Neural cell (in vitro differentiated cells): Measurements from ENCODE around the gene SLC25A39. TPM values are rescaled to one million over a fixed set of nuclear protein-coding genes. Genes with fewer than 3 reads are reported as not detected.

ENCODE experiments used
- H2AFZ ChIP-seq: fragments of 200-600, 300-800 bp; sonication (generic), shearing (Covaris generic); 2 replicates; pipeline ENCODE4 v1.6.0; 2014; ENCODE audit warnings: low read depth, mild to moderate bottlenecking, antibody characterized with exemption, low read length, moderate library complexity
- H3F3A ChIP-seq: fragments of 200-600 bp; shearing (Covaris generic); 2 replicates; pipeline ENCODE4 v1.6.1; 2016; ENCODE audit warnings: mild to moderate bottlenecking, moderate library complexity, mixed read lengths, antibody characterized with exemption, low read length; ENCODE audit not compliant: insufficient read depth, poor library complexity, severe bottlenecking
- H3K27ac ChIP-seq: fragments of 200-600, 300-800 bp; sonication (generic), shearing (Covaris generic); 2 replicates; pipeline ENCODE4 v1.5.1; 2014; ENCODE audit warnings: mild to moderate bottlenecking, low read length, moderate library complexity
- H3K27me3 ChIP-seq: fragments of 300-800, 200-600 bp; sonication (generic), shearing (Covaris generic); 2 replicates; pipeline ENCODE4 v1.6.0; 2014; ENCODE audit warnings: mild to moderate bottlenecking, low read depth, low read length, moderate library complexity; ENCODE audit not compliant: insufficient read depth
- H3K36me3 ChIP-seq: fragments of 300-800, 200-600 bp; sonication (generic), shearing (Covaris generic); 2 replicates; pipeline ENCODE4 v1.5.1; 2014; ENCODE audit warnings: mild to moderate bottlenecking, antibody characterized with exemption, low read length, moderate library complexity; ENCODE audit not compliant: insufficient read depth
- H3K4me2 ChIP-seq: fragments of 300-800, 200-600 bp; sonication (generic), shearing (Covaris generic); 2 replicates; pipeline ENCODE4 v1.6.0; 2014; ENCODE audit warnings: mild to moderate bottlenecking, low read length
- H3K4me3 ChIP-seq: fragments of 300-800, 200-600 bp; sonication (generic), shearing (Covaris generic); 2 replicates; pipeline ENCODE4 v1.5.1; 2014; ENCODE audit warnings: mild to moderate bottlenecking, low read length, moderate library complexity
- H3K79me2 ChIP-seq: fragments of 200-600 bp; shearing (Covaris generic); replicated peaks from 2 replicates; pipeline ENCODE4 v1.6.0; 2014; ENCODE audit warnings: mild to moderate bottlenecking, low read length, moderate library complexity; ENCODE audit not compliant: insufficient read depth
- H3K9ac ChIP-seq: fragments of 300-800, 200-600 bp; sonication (generic), shearing (Covaris generic); 2 replicates; pipeline ENCODE4 v1.6.1; 2016; ENCODE audit warnings: mild to moderate bottlenecking, low read length, mixed read lengths
- H3K9me2 ChIP-seq: fragments of 200-600 bp; shearing (Covaris generic); 2 replicates; pipeline ENCODE4 v1.6.1; 2016; ENCODE audit warnings: mild to moderate bottlenecking, low read length, mixed read lengths; ENCODE audit not compliant: insufficient read depth
- H3K9me3 ChIP-seq: fragments of 200-600, 300-800 bp; sonication (generic), shearing (Covaris generic); 2 replicates; pipeline ENCODE4 v1.6.1; 2016; ENCODE audit warnings: mild to moderate bottlenecking, mixed run types, low read length, moderate library complexity, mixed read lengths
- H4K20me1 ChIP-seq: fragments of 200-600 bp; shearing (Covaris generic); 2 replicates; pipeline ENCODE4 v1.6.1; 2016; ENCODE audit warnings: mild to moderate bottlenecking, mixed run types; ENCODE audit not compliant: insufficient read depth
- EP300 ChIP-seq: fragments of 450-650 bp; conservative IDR thresholded peaks from 2 replicates; pipeline ENCODE4 v1.6.1; 2014; ENCODE audit warnings: antibody characterized with exemption, mild to moderate bottlenecking, moderate library complexity; ENCODE audit not compliant: poor library complexity, severe bottlenecking
- EZH2 ChIP-seq: fragments of 200-600, 300-800 bp; shearing (Covaris generic), sonication (generic); IDR thresholded peaks from 2 replicates; pipeline ENCODE4 v1.6.1; 2014; ENCODE audit warnings: antibody characterized with exemption, low read length, borderline replicate concordance, mild to moderate bottlenecking; ENCODE audit not compliant: insufficient read depth, poor library complexity, severe bottlenecking
- MXI1 ChIP-seq: fragments of 450-650 bp; conservative IDR thresholded peaks from 2 replicates; pipeline ENCODE4 v1.6.1; 2014; ENCODE audit warnings: antibody characterized with exemption, mild to moderate bottlenecking; ENCODE audit not compliant: poor library complexity, severe bottlenecking
- POLR2AphosphoS5 ChIP-seq: IDR thresholded peaks from 2 replicates; pipeline ENCODE4 v1.6.1; 2012
- RAD21 ChIP-seq: fragments of 450-650 bp; conservative IDR thresholded peaks from 2 replicates; pipeline ENCODE4 v1.6.1; 2014; ENCODE audit warnings: antibody characterized with exemption, mild to moderate bottlenecking, moderate library complexity
- SMC3 ChIP-seq: fragments of 450-650 bp; conservative IDR thresholded peaks from 2 replicates; pipeline ENCODE4 v1.6.1; 2014; ENCODE audit warnings: antibody characterized with exemption, mild to moderate bottlenecking, moderate library complexity; ENCODE audit not compliant: poor library complexity
- TAF1 ChIP-seq: IDR thresholded peaks from 2 replicates; pipeline ENCODE4 v1.6.1; 2012; ENCODE audit warnings: low read depth
- polyA plus RNA-seq: library from polyadenylated mRNA; depleted of rRNA; stranded (reverse); fragments of >200 nt; gene quantifications from 2 replicates; pipeline ENCODE4 v1.2.3, GENCODE V29; 2014
- TF ChIP-seq, protein P1 (sequence below): IDR thresholded peaks from 2 replicates; pipeline ENCODE4 v1.6.1; 2012; ENCODE audit warnings: borderline replicate concordance
- TF ChIP-seq, protein P2 (sequence below): fragments of 450-650 bp; IDR thresholded peaks from 2 replicates; pipeline ENCODE4 v1.5.1; 2014; ENCODE audit warnings: antibody characterized with exemption, mild to moderate bottlenecking, moderate library complexity; ENCODE audit not compliant: poor library complexity, severe bottlenecking

The SLC25A39 gene
- polyA plus RNA-seq, 1 donor from 2014 or later = 73.4 TPM

DNA sequence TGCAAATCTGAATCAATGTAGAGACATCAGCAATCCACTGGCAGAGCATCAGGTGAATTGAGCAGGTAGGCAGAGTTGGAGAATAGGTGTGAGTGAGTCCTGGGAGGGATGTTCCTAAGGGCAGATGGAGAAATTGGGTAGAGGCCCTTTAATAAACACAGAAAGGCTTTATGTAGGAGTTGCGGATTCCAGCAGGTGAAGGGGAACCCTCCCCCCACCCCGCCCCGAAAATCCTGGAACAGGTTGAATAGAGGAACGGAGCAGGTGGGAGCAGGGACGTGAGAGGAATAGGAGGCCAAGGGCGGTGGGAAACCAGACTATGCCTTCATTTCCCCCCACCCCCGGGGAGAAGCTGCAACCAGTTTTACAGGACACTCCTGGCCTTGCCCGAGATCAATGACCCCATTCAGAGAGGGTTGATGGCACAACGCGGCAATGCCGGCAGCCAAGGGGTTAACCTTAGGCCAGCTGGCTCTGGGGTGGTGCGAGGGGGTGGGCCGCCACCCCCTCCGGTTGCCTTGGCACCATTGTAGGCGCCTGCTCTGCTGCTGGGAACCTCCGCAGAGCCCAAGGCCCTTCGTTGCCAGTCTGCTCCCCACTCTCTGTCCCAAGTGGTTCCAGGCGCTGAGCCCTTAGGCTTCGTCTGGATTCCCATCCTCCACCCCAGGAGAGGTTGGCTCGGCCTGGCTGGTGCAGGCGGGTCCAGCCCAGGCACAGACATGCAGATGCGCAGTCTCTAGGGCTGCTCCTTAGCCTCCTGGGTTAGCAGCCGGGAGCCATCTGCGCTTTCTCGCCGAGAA lies 17.0 kb downstream of the SLC25A39 start:
- Histone ChIP-seq H3K79me2 (peaks cover 30% of the 10 kb centered on the region), H3K4me2 (peak overlapping the region; percentile 89), H2AFZ (peak overlapping the region; percentile 74), H3K9ac (peak overlapping the region; percentile 98), H3K36me3 (no peaks in the 10 kb centered on the region), H3F3A (no peaks in the 10 kb centered on the region), H3K9me3 (no peaks in the 10 kb centered on the region), H3K9me2 (no peaks in the 10 kb centered on the region), H3K4me3 (peak overlapping the region; percentile 96), H3K27ac (peak overlapping the region; percentile 97), H3K27me3 (no peaks in the 10 kb centered on the region), H4K20me1 (peaks cover 6% of the 10 kb centered on the region)
- TF ChIP-seq, protein P1, sequence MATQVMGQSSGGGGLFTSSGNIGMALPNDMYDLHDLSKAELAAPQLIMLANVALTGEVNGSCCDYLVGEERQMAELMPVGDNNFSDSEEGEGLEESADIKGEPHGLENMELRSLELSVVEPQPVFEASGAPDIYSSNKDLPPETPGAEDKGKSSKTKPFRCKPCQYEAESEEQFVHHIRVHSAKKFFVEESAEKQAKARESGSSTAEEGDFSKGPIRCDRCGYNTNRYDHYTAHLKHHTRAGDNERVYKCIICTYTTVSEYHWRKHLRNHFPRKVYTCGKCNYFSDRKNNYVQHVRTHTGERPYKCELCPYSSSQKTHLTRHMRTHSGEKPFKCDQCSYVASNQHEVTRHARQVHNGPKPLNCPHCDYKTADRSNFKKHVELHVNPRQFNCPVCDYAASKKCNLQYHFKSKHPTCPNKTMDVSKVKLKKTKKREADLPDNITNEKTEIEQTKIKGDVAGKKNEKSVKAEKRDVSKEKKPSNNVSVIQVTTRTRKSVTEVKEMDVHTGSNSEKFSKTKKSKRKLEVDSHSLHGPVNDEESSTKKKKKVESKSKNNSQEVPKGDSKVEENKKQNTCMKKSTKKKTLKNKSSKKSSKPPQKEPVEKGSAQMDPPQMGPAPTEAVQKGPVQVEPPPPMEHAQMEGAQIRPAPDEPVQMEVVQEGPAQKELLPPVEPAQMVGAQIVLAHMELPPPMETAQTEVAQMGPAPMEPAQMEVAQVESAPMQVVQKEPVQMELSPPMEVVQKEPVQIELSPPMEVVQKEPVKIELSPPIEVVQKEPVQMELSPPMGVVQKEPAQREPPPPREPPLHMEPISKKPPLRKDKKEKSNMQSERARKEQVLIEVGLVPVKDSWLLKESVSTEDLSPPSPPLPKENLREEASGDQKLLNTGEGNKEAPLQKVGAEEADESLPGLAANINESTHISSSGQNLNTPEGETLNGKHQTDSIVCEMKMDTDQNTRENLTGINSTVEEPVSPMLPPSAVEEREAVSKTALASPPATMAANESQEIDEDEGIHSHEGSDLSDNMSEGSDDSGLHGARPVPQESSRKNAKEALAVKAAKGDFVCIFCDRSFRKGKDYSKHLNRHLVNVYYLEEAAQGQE = no peak
- TF ChIP-seq POLR2AphosphoS5 = no peak
- TF ChIP-seq RAD21 = peak; percentile 52
- peak; percentile 35 for TF ChIP-seq MXI1
- TF ChIP-seq SMC3 = peak; percentile 56

DNA sequence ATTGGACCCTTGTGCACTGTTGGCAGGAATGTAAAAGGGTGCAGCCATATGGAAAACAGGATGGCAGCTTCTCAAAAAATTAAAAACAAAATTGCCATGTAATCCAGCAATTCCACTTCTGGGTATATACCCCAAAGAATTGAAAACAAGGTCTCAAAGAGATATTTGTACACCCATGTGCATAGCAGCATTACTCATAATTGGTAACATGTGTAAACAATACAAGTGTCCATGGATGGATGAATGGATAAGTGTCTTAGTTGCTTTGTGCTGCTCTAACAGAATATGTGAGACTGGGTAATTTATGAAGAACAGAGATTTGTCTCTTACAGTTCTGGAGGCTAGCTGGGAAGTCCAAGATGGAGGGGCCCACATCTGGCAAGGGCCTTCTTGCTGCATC lies 20.0 kb downstream of the SLC25A39 start:
- H3K79me2 ChIP-seq = peaks cover 11% of the 10 kb centered on the region
- no peaks in the 10 kb centered on the region for H3K9me3 ChIP-seq
- H3K4me3 ChIP-seq = no peak overlapping the region
- H3K36me3 ChIP-seq = no peaks in the 10 kb centered on the region
- H3K27ac ChIP-seq = no peak overlapping the region
- no peak overlapping the region for H3K9ac ChIP-seq
- no peak overlapping the region for H3K4me2 ChIP-seq
- no peaks in the 10 kb centered on the region for H3F3A ChIP-seq
- H4K20me1 ChIP-seq = no peaks in the 10 kb centered on the region
- H3K9me2 ChIP-seq = no peaks in the 10 kb centered on the region
- TF ChIP-seq TAF1 (no peak), EZH2 (no peak), EP300 (no peak), RAD21 (no peak), POLR2AphosphoS5 (no peak)
- TF ChIP-seq, protein P1 = no peak
- TF ChIP-seq, protein P2, sequence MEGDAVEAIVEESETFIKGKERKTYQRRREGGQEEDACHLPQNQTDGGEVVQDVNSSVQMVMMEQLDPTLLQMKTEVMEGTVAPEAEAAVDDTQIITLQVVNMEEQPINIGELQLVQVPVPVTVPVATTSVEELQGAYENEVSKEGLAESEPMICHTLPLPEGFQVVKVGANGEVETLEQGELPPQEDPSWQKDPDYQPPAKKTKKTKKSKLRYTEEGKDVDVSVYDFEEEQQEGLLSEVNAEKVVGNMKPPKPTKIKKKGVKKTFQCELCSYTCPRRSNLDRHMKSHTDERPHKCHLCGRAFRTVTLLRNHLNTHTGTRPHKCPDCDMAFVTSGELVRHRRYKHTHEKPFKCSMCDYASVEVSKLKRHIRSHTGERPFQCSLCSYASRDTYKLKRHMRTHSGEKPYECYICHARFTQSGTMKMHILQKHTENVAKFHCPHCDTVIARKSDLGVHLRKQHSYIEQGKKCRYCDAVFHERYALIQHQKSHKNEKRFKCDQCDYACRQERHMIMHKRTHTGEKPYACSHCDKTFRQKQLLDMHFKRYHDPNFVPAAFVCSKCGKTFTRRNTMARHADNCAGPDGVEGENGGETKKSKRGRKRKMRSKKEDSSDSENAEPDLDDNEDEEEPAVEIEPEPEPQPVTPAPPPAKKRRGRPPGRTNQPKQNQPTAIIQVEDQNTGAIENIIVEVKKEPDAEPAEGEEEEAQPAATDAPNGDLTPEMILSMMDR = no peak
- no peaks in the 10 kb centered on the region for H3K27me3 ChIP-seq
- H2AFZ ChIP-seq = no peak overlapping the region
